Erythroblast (primary cell): ENCODE measurements around the gene EDEM1.

Experiments used
- GATA1 ChIP-seq: IDR thresholded peaks from 2 replicates; pipeline ENCODE4 v1.6.1; 2011; ENCODE audit warnings: low read depth, mild to moderate bottlenecking, control low read depth, low read length, moderate library complexity
- POLR2A ChIP-seq: IDR thresholded peaks from 2 replicates; pipeline ENCODE4 v1.6.1; 2011; ENCODE audit warnings: mild to moderate bottlenecking, low read length

- TF ChIP-seq POLR2A (no peak), GATA1 (no peak)
These were observed 43.6 kb downstream of the EDEM1 start for GRCh38 chr3:5231074-5231473.
